Liver (tissue), 9 donors: Measurements from ENCODE around the gene CRAT. TPM values are rescaled to one million over a fixed set of nuclear protein-coding genes. Genes with fewer than 3 reads are reported as not detected.

Source experiments
- DNase-seq: peaks from one replicate; pipeline ENCODE4 v3.0.0-alpha.2; 2017; ENCODE audit warnings: low spot score
- H3K27ac ChIP-seq, 2 donors: one replicate each; pipeline ENCODE4 v1.7.0; 2013; ENCODE audit warnings: inconsistent platforms in 2 of 2, low read length in 2 of 2, control low read depth in 1 of 2, low read depth in 1 of 2, mild to moderate bottlenecking in 1 of 2
- H3K27me3 ChIP-seq, 4 donors: one replicate each; pipeline versions ENCODE4 v1.6.1 to v1.7.0; 2013; ENCODE audit warnings: low read length in 3 of 4, inconsistent platforms in 1 of 4, mild to moderate bottlenecking in 1 of 4, moderate library complexity in 1 of 4; ENCODE audit not compliant: control insufficient read depth in 4 of 4, insufficient read depth in 4 of 4
- H3K36me3 ChIP-seq, 4 donors: one replicate each; pipeline versions ENCODE4 v1.6.1 to v1.7.0; 2013; ENCODE audit warnings: low read length in 3 of 4, mild to moderate bottlenecking in 3 of 4, low read depth in 1 of 4, moderate library complexity in 1 of 4; ENCODE audit not compliant: control insufficient read depth in 4 of 4, insufficient read depth in 3 of 4
- H3K4me1 ChIP-seq, 4 donors: one replicate each; pipeline versions ENCODE4 v1.6.1 to v1.7.0; 2013; ENCODE audit warnings: low read length in 3 of 4, mild to moderate bottlenecking in 3 of 4, moderate library complexity in 1 of 4; ENCODE audit not compliant: control insufficient read depth in 4 of 4, insufficient read depth in 4 of 4
- H3K4me3 ChIP-seq, 3 donors: one replicate each; pipeline versions ENCODE4 v1.6.1 to v1.7.0; 2013; ENCODE audit warnings: low read length in 3 of 3, control low read depth in 1 of 3, low read depth in 1 of 3, mild to moderate bottlenecking in 1 of 3
- H3K9ac ChIP-seq, 2 donors: one replicate each; pipeline ENCODE4 v1.7.0; 2013; ENCODE audit warnings: low read length in 2 of 2, mild to moderate bottlenecking in 2 of 2, moderate library complexity in 2 of 2, control low read depth in 1 of 2, low read depth in 1 of 2
- H3K9me3 ChIP-seq, 4 donors: one replicate each; pipeline versions ENCODE4 v1.6.1 to v1.7.0; 2013; ENCODE audit warnings: low read length in 3 of 4; ENCODE audit not compliant: control insufficient read depth in 4 of 4
- EGR1 ChIP-seq, 2 donors: IDR thresholded peaks; 2 replicates each; pipeline ENCODE4 v1.6.1; 2016 to 2018; ENCODE audit warnings: antibody characterized with exemption in 2 of 2, low read depth in 2 of 2
- FOXA1 ChIP-seq: IDR thresholded peaks from 2 replicates; pipeline ENCODE4 v1.6.1; 2016; ENCODE audit warnings: antibody characterized with exemption
- FOXA2 ChIP-seq: IDR thresholded peaks from 2 replicates; pipeline ENCODE4 v1.6.1; 2016; ENCODE audit warnings: antibody characterized with exemption
- GABPA ChIP-seq, 2 donors: IDR thresholded peaks in 1 of 2; conservative IDR thresholded peaks in 1 of 2; 2 replicates each; pipeline ENCODE4 v1.6.1; 2016; ENCODE audit warnings: antibody characterized with exemption in 2 of 2, mild to moderate bottlenecking in 1 of 2, moderate library complexity in 1 of 2
- HNF4A ChIP-seq, 2 donors: conservative IDR thresholded peaks; 2 replicates each; pipeline ENCODE4 v1.6.1; 2016; ENCODE audit warnings: antibody characterized with exemption in 2 of 2, mild to moderate bottlenecking in 2 of 2
- HNF4G ChIP-seq: IDR thresholded peaks from 2 replicates; pipeline ENCODE4 v1.6.1; 2016; ENCODE audit warnings: antibody characterized with exemption
- JUND ChIP-seq, 2 donors: IDR thresholded peaks; 2 replicates each; pipeline ENCODE4 v1.6.1; 2016; ENCODE audit warnings: antibody characterized with exemption in 2 of 2
- NR2F2 ChIP-seq: IDR thresholded peaks from 2 replicates; pipeline ENCODE4 v1.6.1; 2016; ENCODE audit warnings: antibody characterized with exemption
- RAD21 ChIP-seq, 2 donors: IDR thresholded peaks; 2 replicates each; pipeline ENCODE4 v1.6.1; 2016; ENCODE audit warnings: antibody characterized with exemption in 2 of 2, mild to moderate bottlenecking in 2 of 2
- RXRA ChIP-seq, 2 donors: IDR thresholded peaks; 2 replicates each; pipeline ENCODE4 v1.6.1; 2017 to 2018; ENCODE audit warnings: antibody characterized with exemption in 2 of 2, mild to moderate bottlenecking in 1 of 2
- SP1 ChIP-seq: IDR thresholded peaks from 2 replicates; pipeline ENCODE4 v1.6.1; 2018; ENCODE audit warnings: antibody characterized with exemption, mild to moderate bottlenecking
- TAF1 ChIP-seq: conservative IDR thresholded peaks from 2 replicates; pipeline ENCODE4 v1.6.1; 2016; ENCODE audit warnings: antibody characterized with exemption, mild to moderate bottlenecking
- YY1 ChIP-seq: IDR thresholded peaks from 2 replicates; pipeline ENCODE4 v1.6.1; 2016; ENCODE audit warnings: antibody characterized with exemption, mild to moderate bottlenecking
- whole genome bisulfite sequencing: extraction: QIAGEN DNeasy Blood & Tissue Kit; methylation state at CpG from one replicate; pipeline ENCODE4 v1.1.7; 2013; 5-methylcytosine and 5-hydroxymethylcytosine counted together
- polyA plus RNA-seq, 2 donors: library from polyadenylated mRNA; stranded (reverse) in 1 of 2; unstranded in 1 of 2; fragments of 200-250 nt in 1 of 2; fragments of >200 nt in 1 of 2; fragmentation: Nextera tagmentation in 1 of 2; extraction: Ambion mirVana in 1 of 2; gene quantifications; one replicate each; pipeline versions ENCODE4 v1.2.1 to v1.2.3, GENCODE V29; 2013 to 2015
- total RNA-seq, 2 donors: library from RNA; depleted of rRNA; stranded (reverse); fragments of >200 nt; gene quantifications; one replicate each; pipeline ENCODE4 v1.2.3, GENCODE V29; 2014
- TF ChIP-seq, protein P1 (sequence below): fragments of 150-350 bp; IDR thresholded peaks from 2 replicates; pipeline ENCODE4 v1.5.1; 2017; ENCODE audit warnings: improper control_type of control experiment, low read depth, low read length; ENCODE audit not compliant: missing input control
- TF ChIP-seq, protein P2 (sequence below): IDR thresholded peaks from 2 replicates; pipeline ENCODE4 v1.6.1; 2016; ENCODE audit warnings: antibody characterized with exemption
- TF ChIP-seq, protein P3 (sequence below): IDR thresholded peaks from 2 replicates; pipeline ENCODE4 v1.6.1; 2016; ENCODE audit warnings: antibody characterized with exemption
- donor health status: healthy.
- donor health status: healthy.
- donor health status: healthy.
- donor health status: healthy.
- donor health status: healthy.

Gene CRAT
- total and polyA plus RNA-seq, 4 donors: 33.8 to 121 (median 89.1) TPM

DNA sequence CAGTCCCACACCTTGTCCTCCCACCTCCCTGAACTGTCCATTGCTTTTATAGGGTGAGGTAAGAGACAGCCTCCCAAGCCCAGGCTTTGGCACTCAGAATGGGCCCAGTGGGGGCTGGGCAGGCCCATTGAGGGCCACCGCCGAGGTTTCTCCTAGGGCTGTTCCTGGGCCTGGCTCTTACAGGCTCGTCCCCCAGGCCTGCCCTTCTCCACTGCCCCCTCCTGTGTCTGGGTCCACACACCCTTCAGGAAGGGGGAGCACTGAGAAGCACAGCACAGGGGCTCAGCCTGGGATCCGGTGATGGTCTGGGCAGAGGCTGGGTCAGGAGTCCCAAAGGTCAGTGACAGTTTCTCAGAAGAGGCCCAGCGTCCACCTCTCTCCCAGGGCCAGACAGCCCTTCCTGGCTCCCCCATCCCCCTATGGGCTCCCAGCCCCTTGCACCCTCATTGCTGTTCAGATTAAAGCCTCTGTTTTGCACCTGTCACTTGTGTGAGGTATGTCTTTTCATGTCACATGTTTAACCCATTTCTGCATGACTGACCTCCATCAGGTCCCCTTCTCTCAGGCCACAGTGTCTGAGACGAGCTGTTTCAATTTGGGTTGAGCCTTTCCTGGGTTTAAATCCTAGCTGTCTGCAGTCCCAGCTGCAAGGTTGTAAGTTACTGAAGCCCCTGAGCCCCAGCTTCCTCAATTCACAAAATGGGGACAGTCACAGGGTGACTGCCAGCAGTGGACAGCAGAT is 38.0 kb upstream of the CRAT start:
- no peak overlapping the region for H3K27ac ChIP-seq
- H3K27me3 ChIP-seq: no peaks in the 10 kb centered on the region
- TF ChIP-seq, protein P1, sequence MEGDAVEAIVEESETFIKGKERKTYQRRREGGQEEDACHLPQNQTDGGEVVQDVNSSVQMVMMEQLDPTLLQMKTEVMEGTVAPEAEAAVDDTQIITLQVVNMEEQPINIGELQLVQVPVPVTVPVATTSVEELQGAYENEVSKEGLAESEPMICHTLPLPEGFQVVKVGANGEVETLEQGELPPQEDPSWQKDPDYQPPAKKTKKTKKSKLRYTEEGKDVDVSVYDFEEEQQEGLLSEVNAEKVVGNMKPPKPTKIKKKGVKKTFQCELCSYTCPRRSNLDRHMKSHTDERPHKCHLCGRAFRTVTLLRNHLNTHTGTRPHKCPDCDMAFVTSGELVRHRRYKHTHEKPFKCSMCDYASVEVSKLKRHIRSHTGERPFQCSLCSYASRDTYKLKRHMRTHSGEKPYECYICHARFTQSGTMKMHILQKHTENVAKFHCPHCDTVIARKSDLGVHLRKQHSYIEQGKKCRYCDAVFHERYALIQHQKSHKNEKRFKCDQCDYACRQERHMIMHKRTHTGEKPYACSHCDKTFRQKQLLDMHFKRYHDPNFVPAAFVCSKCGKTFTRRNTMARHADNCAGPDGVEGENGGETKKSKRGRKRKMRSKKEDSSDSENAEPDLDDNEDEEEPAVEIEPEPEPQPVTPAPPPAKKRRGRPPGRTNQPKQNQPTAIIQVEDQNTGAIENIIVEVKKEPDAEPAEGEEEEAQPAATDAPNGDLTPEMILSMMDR: no peak
- TF ChIP-seq JUND (IDR thresholded peaks at IDR 0.05) (no peak), FOXA1 (no peak), HNF4G (no peak), SP1 (no peak), NR2F2 (no peak), FOXA2 (no peak), RAD21 (IDR thresholded peaks at IDR 0.05) (no peak), TAF1 (no peak), GABPA (IDR thresholded peaks at IDR 0.05 in 1 of 2, conservative IDR thresholded peaks at IDR 0.05 in 1 of 2) (no peak), RXRA (IDR thresholded peaks at IDR 0.05) (no peak), EGR1 (IDR thresholded peaks at IDR 0.05; ENCODE audit: low read depth in 2 of 2) (no peak)
- TF ChIP-seq, protein P2, sequence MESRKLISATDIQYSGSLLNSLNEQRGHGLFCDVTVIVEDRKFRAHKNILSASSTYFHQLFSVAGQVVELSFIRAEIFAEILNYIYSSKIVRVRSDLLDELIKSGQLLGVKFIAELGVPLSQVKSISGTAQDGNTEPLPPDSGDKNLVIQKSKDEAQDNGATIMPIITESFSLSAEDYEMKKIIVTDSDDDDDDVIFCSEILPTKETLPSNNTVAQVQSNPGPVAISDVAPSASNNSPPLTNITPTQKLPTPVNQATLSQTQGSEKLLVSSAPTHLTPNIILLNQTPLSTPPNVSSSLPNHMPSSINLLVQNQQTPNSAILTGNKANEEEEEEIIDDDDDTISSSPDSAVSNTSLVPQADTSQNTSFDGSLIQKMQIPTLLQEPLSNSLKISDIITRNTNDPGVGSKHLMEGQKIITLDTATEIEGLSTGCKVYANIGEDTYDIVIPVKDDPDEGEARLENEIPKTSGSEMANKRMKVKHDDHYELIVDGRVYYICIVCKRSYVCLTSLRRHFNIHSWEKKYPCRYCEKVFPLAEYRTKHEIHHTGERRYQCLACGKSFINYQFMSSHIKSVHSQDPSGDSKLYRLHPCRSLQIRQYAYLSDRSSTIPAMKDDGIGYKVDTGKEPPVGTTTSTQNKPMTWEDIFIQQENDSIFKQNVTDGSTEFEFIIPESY: no peak
- TF ChIP-seq, protein P3, sequence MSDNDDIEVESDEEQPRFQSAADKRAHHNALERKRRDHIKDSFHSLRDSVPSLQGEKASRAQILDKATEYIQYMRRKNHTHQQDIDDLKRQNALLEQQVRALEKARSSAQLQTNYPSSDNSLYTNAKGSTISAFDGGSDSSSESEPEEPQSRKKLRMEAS: no peak
- 81% methylated on average over 6 of the region's 6 CpGs for WGBS
- H3K9ac ChIP-seq: no peak overlapping the region
- peaks cover 0 to 16% (median 5%) of the 10 kb centered on the region in 4 donors for H3K4me1 ChIP-seq
- H3K36me3 ChIP-seq: peaks cover 5 to 41% (median 13%) of the 10 kb centered on the region in 4 donors
- no peak overlapping the region for H3K4me3 ChIP-seq
- H3K9me3 ChIP-seq: no peaks in the 10 kb centered on the region
- no peak for DNase-seq

- 68% methylated on average over 8 of the region's 8 CpGs for WGBS
- peak overlapping the region in 1 of 2 donors; percentile 33 for H3K9ac ChIP-seq
- TF ChIP-seq, protein P3: no peak
- no peak for TF ChIP-seq NR2F2
- no peak for TF ChIP-seq YY1
- TF ChIP-seq RXRA (IDR thresholded peaks at IDR 0.05): no peak
- TF ChIP-seq HNF4A (conservative IDR thresholded peaks at IDR 0.05): no peak
- TF ChIP-seq, protein P1: no peak
- TF ChIP-seq HNF4G: no peak
- TF ChIP-seq JUND (IDR thresholded peaks at IDR 0.05): no peak
- TF ChIP-seq, protein P2: no peak
- no peak for TF ChIP-seq FOXA1
- H3K36me3 ChIP-seq: peaks cover 8 to 34% (median 13%) of the 10 kb centered on the region in 4 donors
- H3K9me3 ChIP-seq: no peaks in the 10 kb centered on the region
- no peak overlapping the region for H3K4me3 ChIP-seq
- H3K4me1 ChIP-seq: peaks cover 3 to 36% (median 22%) of the 10 kb centered on the region in 4 donors
- DNase-seq: no peak
- no peaks in the 10 kb centered on the region for H3K27me3 ChIP-seq
- peak overlapping the region; percentile 62 to 70 for H3K27ac ChIP-seq
Observed at GRCh38 chr9:129146441-129146941, 35.9 kb upstream of the CRAT start.
